SK-N-MC (cell line): ENCODE measurements around the gene C2CD2.
"Not testable (repeated sequence)": the region's sequence is repeated elsewhere in the genome, so short reads cannot be mapped to it uniquely, and the experiment has no call there.

Experiments used
- DNase-seq: peaks from one replicate; pipeline ENCODE4 v3.0.0-alpha.2; 2011; ENCODE audit warnings: low read depth, low spot score
- H3K27ac ChIP-seq: fragments of 200-600 bp; sonication (generic); 2 replicates; pipeline ENCODE4 v1.5.1; 2016; ENCODE audit warnings: mixed run types
- H3K36me3 ChIP-seq: fragments of 200-600 bp; sonication (generic); 2 replicates; pipeline ENCODE4 v1.6.1; 2017; ENCODE audit warnings: antibody characterized with exemption, low read length, mixed read lengths; ENCODE audit not compliant: insufficient read depth
- H3K4me3 ChIP-seq: fragments of 200-600 bp; sonication (generic); 2 replicates; pipeline ENCODE4 v1.5.1; 2016
- H3K9ac ChIP-seq: fragments of 200-600 bp; sonication (generic); 2 replicates; pipeline ENCODE4 v1.8.0; 2017; ENCODE audit warnings: mixed run types, mixed read lengths; ENCODE audit not compliant: insufficient read length
- H3K9me3 ChIP-seq: fragments of 200-600 bp; sonication (generic); 2 replicates; pipeline ENCODE4 v1.6.1; 2017; ENCODE audit warnings: low read depth, mild to moderate bottlenecking, antibody characterized with exemption, low read length, moderate library complexity, mixed read lengths
- EZH2 ChIP-seq: fragments of 200-600 bp; sonication (generic); IDR thresholded peaks from one replicate; pipeline ENCODE4 v1.6.1; 2017; ENCODE audit warnings: antibody characterized with exemption
- FOXP2 ChIP-seq: optimal IDR thresholded peaks from 2 replicates; pipeline ENCODE3; 2011; ENCODE audit warnings: mild to moderate bottlenecking, moderate library complexity; ENCODE audit not compliant: insufficient read depth; ENCODE audit errors: extremely low read length, control extremely low read depth
- POLR2AphosphoS5 ChIP-seq: IDR thresholded peaks from 2 replicates; pipeline ENCODE4 v1.6.1; 2012; ENCODE audit warnings: mild to moderate bottlenecking, low read depth, low read length, borderline replicate concordance

Gene C2CD2

GRCh38 chr21:41950941-41951351 lies 2.9 kb downstream of the C2CD2 start:
- TF ChIP-seq FOXP2 (no peak), EZH2 (no peak), POLR2AphosphoS5 (no peak)
- Histone ChIP-seq H3K27ac (no peak overlapping the region), H3K4me3 (no peak overlapping the region), H3K36me3 (no peaks in the 10 kb centered on the region), H3K9me3 (no peaks in the 10 kb centered on the region), H3K9ac (no peak overlapping the region)
- DNase-seq: no peak

DNA sequence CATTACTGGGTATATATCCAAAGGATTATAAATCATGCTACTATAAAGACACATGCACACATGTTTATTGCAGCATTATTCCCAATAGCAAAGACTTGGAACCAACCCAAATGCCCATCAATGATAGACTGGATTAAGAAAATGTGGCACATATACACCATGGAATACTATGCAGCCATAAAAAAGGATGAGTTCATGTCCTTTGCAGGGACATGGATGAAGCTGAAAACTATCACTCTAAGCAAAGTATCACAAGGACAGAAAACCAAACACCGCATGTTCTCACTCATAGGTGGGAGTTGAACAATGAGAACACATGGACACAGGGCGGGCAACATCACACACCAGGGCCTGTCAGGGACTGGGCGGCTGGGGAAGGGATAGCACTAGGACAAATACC lies 4.2 kb downstream of the C2CD2 start:
- H3K27ac ChIP-seq, H3K9me3 ChIP-seq, H3K4me3 ChIP-seq: not testable (repeated sequence)

GRCh38 chr21:41948901-41949300 lies 4.9 kb downstream of the C2CD2 start:
- Histone ChIP-seq H3K27ac (no peak overlapping the region), H3K36me3 (no peaks in the 10 kb centered on the region), H3K9me3 (no peaks in the 10 kb centered on the region), H3K4me3 (no peak overlapping the region), H3K9ac (no peak overlapping the region)
- DNase-seq: no peak
- TF ChIP-seq FOXP2 (no peak), POLR2AphosphoS5 (no peak), EZH2 (no peak)

More for the DNA sequence above, 4.2 kb downstream of the C2CD2 start:
- H3K36me3 ChIP-seq, H3K9ac ChIP-seq, DNase-seq: not testable (repeated sequence)

DNA sequence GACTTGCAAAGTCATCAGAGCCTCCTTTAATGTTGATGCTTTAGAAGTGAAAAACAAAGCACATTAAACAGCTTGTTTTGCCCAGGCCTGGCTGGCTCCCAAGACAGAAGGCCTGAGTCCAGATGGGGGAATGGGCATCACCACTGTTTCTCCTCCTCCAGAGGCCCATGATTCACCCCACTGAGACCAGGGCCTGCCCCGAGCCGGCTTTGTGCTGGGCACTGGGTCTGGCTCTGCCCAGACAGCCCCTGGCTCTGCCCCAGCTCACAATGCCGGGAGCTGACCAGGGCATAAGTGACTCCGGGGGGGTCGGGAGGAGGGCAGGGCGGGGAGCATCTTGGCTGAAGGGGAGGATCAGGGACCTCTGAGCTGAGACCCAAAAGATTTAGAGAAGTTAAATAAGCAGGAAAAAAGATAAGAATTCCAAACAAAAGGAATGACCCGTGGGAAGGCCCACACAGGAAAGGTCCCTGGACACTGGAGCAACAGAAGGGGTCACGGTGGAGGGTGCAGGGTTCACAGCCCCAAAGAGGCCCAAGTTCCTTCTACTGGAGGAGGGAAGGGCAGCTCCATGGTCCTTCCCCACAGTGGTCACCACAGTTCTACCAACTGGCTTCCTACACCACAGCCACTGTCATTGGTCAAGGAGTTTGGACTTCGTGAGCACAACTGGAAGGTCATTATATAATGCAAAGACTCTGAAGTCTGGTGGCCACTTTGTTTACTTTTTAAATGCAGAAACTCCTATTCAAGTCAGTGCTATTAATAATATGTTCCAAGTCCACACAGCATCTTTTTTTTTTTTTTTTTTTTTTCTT lies 5.5 kb downstream of the C2CD2 start:
- no peak for DNase-seq
- no peak for TF ChIP-seq EZH2
- TF ChIP-seq FOXP2: no peak
- TF ChIP-seq POLR2AphosphoS5: no peak
- no peak overlapping the region for H3K4me3 ChIP-seq
- H3K36me3 ChIP-seq: no peaks in the 10 kb centered on the region
- no peak overlapping the region for H3K9ac ChIP-seq
- no peak overlapping the region for H3K27ac ChIP-seq
- H3K9me3 ChIP-seq: no peaks in the 10 kb centered on the region

GRCh38 chr21:41945982-41946381 lies 7.8 kb downstream of the C2CD2 start:
- H3K9ac ChIP-seq: no peak overlapping the region

DNA sequence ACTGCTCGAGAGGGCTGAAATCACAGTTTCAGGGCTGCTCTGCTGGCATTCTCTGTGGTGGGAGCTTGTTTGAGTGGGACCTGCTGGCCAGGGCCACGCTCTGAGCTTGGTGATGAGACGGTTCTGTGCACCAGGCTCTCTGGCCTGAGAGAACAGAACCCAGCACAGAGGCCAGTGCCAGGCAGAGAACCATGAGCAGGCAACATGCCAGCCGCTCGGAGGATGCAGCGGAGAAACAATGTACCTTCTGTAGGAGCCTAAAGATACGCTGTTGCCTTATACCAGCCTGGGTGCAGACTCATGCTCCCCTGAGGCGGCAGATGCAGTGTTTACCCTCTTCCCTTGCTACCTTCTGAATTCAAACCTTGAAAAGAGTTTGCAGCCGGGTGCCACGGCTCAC lies 10.0 kb downstream of the C2CD2 start:
- Histone ChIP-seq H3K9me3 (no peaks in the 10 kb centered on the region), H3K27ac (no peak overlapping the region), H3K9ac (no peak overlapping the region), H3K4me3 (no peak overlapping the region), H3K36me3 (no peaks in the 10 kb centered on the region)
- TF ChIP-seq EZH2 (no peak), POLR2AphosphoS5 (no peak), FOXP2 (no peak)
- no peak for DNase-seq

More at GRCh38 chr21:41945982-41946381, 7.8 kb downstream of the C2CD2 start:
- DNase-seq: no peak
- no peaks in the 10 kb centered on the region for H3K9me3 ChIP-seq
- no peak overlapping the region for H3K4me3 ChIP-seq
- H3K36me3 ChIP-seq: no peaks in the 10 kb centered on the region
- TF ChIP-seq FOXP2: no peak
- no peak for TF ChIP-seq POLR2AphosphoS5
- no peak for TF ChIP-seq EZH2
- no peak overlapping the region for H3K27ac ChIP-seq

- Histone ChIP-seq H3K36me3 (no peaks in the 10 kb centered on the region), H3K9ac (no peak overlapping the region), H3K9me3 (no peaks in the 10 kb centered on the region), H3K27ac (no peak overlapping the region), H3K4me3 (no peak overlapping the region)
- DNase-seq: no peak
- TF ChIP-seq POLR2AphosphoS5 (no peak), FOXP2 (no peak), EZH2 (no peak)
These were observed 11.4 kb downstream of the C2CD2 start for GRCh38 chr21:41942457-41942856.

GRCh38 chr21:41941941-41942340 lies 11.9 kb downstream of the C2CD2 start:
- Histone ChIP-seq H3K9ac (no peak overlapping the region), H3K27ac (no peak overlapping the region), H3K36me3 (no peaks in the 10 kb centered on the region), H3K4me3 (no peak overlapping the region), H3K9me3 (no peaks in the 10 kb centered on the region)
- TF ChIP-seq POLR2AphosphoS5 (no peak), EZH2 (no peak), FOXP2 (no peak)
- no peak for DNase-seq

DNA sequence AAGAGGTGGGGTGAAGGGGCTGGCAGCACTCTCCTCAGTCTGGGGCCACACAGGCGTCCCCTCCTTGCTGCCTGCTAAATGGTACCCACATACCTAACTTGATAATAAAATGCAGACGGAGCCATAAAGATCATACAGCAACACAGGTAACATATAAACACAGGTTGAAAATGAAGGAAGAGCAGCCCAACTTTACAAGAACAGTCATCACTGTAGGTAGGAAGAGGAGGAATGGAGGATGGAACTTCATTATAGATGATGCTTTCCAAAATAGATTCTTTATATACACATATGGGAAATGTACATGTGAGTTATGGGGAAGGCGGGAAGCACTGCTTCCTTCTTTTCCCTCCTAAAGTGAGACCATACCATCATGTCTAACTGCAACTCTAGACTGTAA lies 13.4 kb downstream of the C2CD2 start:
- Histone ChIP-seq H3K9ac (no peak overlapping the region), H3K4me3 (no peak overlapping the region), H3K27ac (no peak overlapping the region), H3K9me3 (no peaks in the 10 kb centered on the region), H3K36me3 (no peaks in the 10 kb centered on the region)
- TF ChIP-seq FOXP2 (no peak), POLR2AphosphoS5 (no peak), EZH2 (no peak)
- DNase-seq: no peak
